VCaP (cell line): ENCODE measurements around the gene OR4N5.
A peak's percentile ranks its signal among the peaks of the same experiment; 100 is the strongest.
"Not testable (repeated sequence)": the region's sequence is repeated elsewhere in the genome, so short reads cannot be mapped to it uniquely, and the experiment has no call there.

Source experiments
- H3K27ac ChIP-seq: fragments of 450-650 bp; 2 replicates; pipeline ENCODE4 v1.5.1; 2017
- TF ChIP-seq, protein P1 (sequence below): fragments of 450-650 bp; conservative IDR thresholded peaks from 2 replicates; pipeline ENCODE4 v1.5.1; 2017; ENCODE audit warnings: mild to moderate bottlenecking, moderate library complexity

Gene OR4N5

DNA sequence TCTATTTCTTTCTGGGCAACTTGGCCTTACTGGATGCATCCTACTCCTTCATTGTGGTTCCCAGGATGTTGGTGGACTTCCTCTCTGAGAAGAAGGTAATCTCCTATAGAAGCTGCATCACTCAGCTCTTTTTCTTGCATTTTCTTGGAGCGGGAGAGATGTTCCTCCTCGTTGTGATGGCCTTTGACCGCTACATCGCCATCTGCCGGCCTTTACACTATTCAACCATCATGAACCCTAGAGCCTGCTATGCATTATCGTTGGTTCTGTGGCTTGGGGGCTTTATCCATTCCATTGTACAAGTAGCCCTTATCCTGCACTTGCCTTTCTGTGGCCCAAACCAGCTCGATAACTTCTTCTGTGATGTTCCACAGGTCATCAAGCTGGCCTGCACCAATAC, 5.3 kb downstream of the OR4N5 start:
- TF ChIP-seq, protein P1, sequence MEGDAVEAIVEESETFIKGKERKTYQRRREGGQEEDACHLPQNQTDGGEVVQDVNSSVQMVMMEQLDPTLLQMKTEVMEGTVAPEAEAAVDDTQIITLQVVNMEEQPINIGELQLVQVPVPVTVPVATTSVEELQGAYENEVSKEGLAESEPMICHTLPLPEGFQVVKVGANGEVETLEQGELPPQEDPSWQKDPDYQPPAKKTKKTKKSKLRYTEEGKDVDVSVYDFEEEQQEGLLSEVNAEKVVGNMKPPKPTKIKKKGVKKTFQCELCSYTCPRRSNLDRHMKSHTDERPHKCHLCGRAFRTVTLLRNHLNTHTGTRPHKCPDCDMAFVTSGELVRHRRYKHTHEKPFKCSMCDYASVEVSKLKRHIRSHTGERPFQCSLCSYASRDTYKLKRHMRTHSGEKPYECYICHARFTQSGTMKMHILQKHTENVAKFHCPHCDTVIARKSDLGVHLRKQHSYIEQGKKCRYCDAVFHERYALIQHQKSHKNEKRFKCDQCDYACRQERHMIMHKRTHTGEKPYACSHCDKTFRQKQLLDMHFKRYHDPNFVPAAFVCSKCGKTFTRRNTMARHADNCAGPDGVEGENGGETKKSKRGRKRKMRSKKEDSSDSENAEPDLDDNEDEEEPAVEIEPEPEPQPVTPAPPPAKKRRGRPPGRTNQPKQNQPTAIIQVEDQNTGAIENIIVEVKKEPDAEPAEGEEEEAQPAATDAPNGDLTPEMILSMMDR = no peak
- H3K27ac ChIP-seq = no peak overlapping the region

DNA sequence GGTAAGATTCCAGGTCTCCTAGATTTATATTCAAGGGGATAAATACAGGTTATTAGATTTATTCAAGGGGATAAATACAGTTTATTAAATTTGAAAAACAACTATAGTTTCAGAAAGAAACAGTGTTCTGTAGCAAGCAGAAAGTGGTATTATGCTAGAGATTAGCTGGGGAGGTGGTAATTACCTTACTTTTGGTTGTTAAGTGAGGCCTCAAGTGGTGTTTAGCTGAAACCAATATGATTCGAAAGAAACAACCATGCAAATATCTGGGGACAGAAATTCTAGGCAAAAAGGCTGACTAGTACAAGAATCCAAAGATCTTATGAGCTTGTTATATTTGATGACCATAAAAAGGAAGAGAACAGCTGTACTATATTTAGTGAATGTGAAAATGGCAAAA, 6.2 kb downstream of the OR4N5 start:
- H3K27ac ChIP-seq = no peak overlapping the region
- TF ChIP-seq, protein P1 = no peak

DNA sequence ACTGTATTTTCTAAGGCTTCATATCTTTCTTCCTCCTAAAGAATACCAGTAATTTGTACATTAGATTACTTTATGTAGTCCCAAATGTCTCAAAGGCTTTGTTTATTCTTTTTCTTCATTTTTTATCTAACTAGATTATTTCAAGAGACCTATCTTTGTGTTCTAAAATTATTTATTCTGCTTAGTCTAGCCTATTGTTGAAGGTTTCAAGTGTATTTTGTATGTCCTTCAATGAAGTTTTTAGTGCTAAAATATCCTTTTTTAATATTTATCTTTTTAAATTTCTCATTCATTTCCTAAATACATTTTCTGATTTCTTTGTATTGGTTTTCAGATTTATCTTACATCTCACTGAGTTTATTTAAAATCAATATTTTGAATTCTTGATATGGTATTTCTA, 25.8 kb downstream of the OR4N5 start:
- H3K27ac ChIP-seq = no peak overlapping the region
- TF ChIP-seq, protein P1 = no peak

DNA sequence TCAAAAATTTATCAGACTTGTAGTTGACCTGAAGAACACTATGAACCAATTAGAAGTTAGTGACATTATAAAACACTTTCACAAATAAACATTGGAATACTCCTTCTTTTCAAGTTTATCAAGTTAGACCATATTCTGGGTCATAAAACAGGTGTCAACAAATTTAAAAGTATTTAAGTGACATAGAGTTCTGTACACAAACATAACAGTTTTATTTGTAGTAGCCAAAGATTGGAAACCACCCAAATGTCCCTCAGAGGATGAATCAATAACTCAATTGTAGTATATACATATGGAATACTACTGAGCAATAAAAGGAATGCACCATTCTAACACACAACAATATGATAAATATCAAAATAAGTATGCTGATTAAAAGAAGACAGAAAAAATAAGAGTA, 28.5 kb downstream of the OR4N5 start:
- TF ChIP-seq, protein P1 = no peak
- H3K27ac ChIP-seq = no peak overlapping the region; the same call in 1 of the 2 replicates

DNA sequence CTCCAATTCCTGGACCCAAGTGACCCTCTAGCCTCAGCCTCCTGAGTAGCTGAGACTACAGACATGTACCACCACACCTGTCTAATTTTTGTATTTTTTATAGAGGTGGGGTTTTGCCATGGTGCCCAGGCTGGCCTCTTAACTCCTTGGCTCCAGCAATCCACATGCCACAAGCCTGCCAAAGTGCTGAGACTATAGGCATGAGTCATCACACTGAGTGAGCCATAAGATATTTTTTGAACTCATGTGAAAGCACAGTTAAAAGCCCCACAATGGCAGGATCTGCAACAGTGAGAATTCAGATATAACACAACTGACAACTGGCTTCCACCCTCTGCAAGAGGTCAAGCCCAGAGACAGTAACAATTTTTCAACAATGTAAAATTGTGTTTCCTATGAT, 31.2 kb downstream of the OR4N5 start:
- not testable (repeated sequence) for H3K27ac ChIP-seq

DNA sequence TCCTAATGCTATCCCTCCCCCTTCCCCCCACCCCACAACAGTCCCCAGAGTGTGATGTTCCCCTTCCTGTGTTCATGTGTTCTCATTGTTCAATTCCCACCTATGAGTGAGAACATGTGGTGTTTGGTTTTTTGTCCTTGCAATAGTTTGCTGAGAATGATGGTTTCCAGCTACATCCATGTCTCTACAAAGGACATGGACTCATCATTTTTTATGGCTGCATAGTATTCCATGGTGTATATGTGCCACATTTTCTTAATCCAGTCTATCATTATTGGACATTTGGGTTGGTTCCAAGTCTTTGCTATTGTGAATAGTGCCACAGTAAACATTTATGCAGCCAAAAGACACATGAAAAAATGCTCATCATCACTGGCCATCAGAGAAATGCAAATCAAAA, 35.6 kb downstream of the OR4N5 start:
- H3K27ac ChIP-seq = not testable (repeated sequence)

DNA sequence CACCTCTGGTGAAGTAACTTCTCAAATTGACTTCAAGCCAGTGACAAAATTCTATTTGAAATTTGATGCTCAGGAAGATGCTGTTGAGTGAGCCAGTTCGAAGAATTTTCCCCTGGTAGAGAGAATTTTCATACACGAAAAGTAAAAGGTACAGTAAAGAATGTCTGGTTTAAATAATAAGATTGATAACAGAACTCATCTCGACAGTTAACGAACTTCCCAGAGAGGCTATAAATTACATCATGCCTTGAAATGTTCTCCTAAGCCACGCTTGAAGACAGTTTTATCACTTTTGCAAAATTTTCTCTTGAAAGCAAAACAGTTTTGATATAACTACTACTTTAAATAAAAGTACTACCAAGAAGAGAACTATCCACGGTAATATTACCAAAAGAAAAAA, 37.7 kb downstream of the OR4N5 start:
- TF ChIP-seq, protein P1 = no peak
- H3K27ac ChIP-seq = no peak overlapping the region

DNA sequence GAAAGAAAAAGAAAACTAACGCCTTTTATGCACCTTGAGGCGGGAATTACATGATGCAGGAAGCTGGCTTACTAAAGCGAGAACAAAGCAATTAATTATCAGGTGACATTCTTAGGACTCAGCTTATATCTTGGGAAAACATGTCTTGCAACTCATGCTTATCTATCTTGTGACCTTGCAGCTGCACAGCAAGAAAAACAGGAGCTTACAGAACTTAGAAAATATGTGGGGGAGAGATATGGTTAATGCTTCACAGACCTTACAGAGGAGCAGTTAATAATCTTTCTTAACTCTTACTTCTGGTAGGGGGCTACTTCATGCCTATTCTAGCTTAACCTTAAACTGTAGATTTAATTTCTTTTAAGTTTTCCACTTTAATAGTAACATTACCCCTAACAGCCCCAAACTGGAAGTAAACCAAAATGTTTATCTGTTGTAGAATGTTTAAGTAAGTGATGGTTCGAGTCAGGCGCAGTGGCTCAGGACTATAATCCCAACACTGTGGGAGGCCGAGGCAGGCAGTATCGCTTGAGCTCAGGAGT, 38.9 kb downstream of the OR4N5 start:
- TF ChIP-seq, protein P1 = no peak
- peak overlapping the region; percentile 28 for H3K27ac ChIP-seq

DNA sequence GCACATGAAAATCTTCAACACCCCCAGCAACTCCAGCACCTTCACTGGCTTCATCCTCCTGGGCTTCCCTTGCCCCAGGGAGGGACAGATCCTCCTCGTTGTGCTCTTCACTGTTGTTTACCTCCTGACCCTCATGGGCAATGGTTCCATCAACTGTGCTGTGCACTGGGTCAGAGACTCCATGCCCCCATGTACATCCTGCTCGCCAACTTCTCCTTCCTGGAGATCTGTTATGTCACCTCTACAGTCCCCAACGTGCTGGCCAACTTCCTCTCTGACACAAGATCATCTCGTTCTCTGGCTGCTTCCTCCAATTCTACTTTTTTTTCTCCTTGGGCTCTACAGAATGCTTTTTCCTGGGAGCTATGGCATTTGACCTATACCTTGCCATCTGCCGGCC, 40.6 kb downstream of the OR4N5 start:
- H3K27ac ChIP-seq = peak overlapping the region; percentile 79
- TF ChIP-seq, protein P1 = no peak
